Small intestine (tissue), 7 donors: ENCODE measurements around the gene JARID2. TPM values are rescaled to one million over a fixed set of nuclear protein-coding genes. Genes with fewer than 3 reads are reported as not detected.
"Not testable (repeated sequence)": the region's sequence is repeated elsewhere in the genome, so short reads cannot be mapped to it uniquely, and the experiment has no call there.

Experiments used
- DNase-seq, 2 donors: peaks; one replicate each; pipeline versions ENCODE4 v3.0.0 to v3.0.0-alpha.2; 2013
- FAIRE-seq: peaks from 2 replicates; lab custom pipeline; 2012; peaks lifted over from hg19 to GRCh38; lab: Jason Lieb, UNC
- H3K27ac ChIP-seq, 3 donors: one replicate each; pipeline ENCODE4 v1.5.1; 2013; ENCODE audit warnings: low read length in 2 of 3, mild to moderate bottlenecking in 2 of 3, control low read depth in 1 of 3, inconsistent platforms in 1 of 3, low read depth in 1 of 3, moderate library complexity in 1 of 3
- H3K27me3 ChIP-seq, 3 donors: one replicate each; pipeline ENCODE4 v1.6.1; 2013; ENCODE audit warnings: low read length in 3 of 3, inconsistent platforms in 1 of 3; ENCODE audit not compliant: control insufficient read depth in 3 of 3, insufficient read depth in 3 of 3
- H3K36me3 ChIP-seq, 3 donors: one replicate each; pipeline ENCODE4 v1.6.1; 2013; ENCODE audit warnings: low read length in 3 of 3, inconsistent platforms in 1 of 3, low read depth in 1 of 3, mild to moderate bottlenecking in 1 of 3, moderate library complexity in 1 of 3; ENCODE audit not compliant: control insufficient read depth in 3 of 3, insufficient read depth in 2 of 3
- H3K4me1 ChIP-seq, 3 donors: one replicate each; pipeline ENCODE4 v1.6.1; 2013; ENCODE audit warnings: low read length in 2 of 3, inconsistent platforms in 1 of 3, low read depth in 1 of 3, mild to moderate bottlenecking in 1 of 3, moderate library complexity in 1 of 3; ENCODE audit not compliant: control insufficient read depth in 3 of 3, insufficient read depth in 2 of 3
- H3K4me3 ChIP-seq, 3 donors: one replicate each; pipeline ENCODE4 v1.5.1; 2013; ENCODE audit warnings: low read length in 3 of 3, control low read depth in 1 of 3, inconsistent platforms in 1 of 3, low read depth in 1 of 3, mild to moderate bottlenecking in 1 of 3, moderate library complexity in 1 of 3
- H3K9me3 ChIP-seq, 2 donors: one replicate each; pipeline ENCODE4 v1.6.1; 2013; ENCODE audit warnings: low read depth in 1 of 2, low read length in 1 of 2; ENCODE audit not compliant: control insufficient read depth in 2 of 2, insufficient read depth in 1 of 2
- WGBS, 3 donors: extraction: QIAGEN DNeasy Blood & Tissue Kit; methylation state at CpG; one replicate each; pipeline ENCODE4 v1.1.7; 2013; 5-methylcytosine and 5-hydroxymethylcytosine counted together
- polyA plus RNA-seq, 4 donors: library from polyadenylated mRNA; stranded (reverse) in 3 of 4; unstranded in 1 of 4; fragments of 200-250 nt in 3 of 4; fragments of 120-200 nt in 1 of 4; gene quantifications; one replicate each; pipeline versions ENCODE4 v1.2.1 to v1.2.3, GENCODE V29; 2013
- donor health status: healthy with polysubstance abuse.
- donor health status: control.
- donor health status: control.
- donor health status: Bipolar disorder and iron deficiency.
- donor health status: healthy.

The JARID2 gene
- polyA plus RNA-seq, 4 donors, result 4.9 to 10.5 (median 6.7) TPM

DNA sequence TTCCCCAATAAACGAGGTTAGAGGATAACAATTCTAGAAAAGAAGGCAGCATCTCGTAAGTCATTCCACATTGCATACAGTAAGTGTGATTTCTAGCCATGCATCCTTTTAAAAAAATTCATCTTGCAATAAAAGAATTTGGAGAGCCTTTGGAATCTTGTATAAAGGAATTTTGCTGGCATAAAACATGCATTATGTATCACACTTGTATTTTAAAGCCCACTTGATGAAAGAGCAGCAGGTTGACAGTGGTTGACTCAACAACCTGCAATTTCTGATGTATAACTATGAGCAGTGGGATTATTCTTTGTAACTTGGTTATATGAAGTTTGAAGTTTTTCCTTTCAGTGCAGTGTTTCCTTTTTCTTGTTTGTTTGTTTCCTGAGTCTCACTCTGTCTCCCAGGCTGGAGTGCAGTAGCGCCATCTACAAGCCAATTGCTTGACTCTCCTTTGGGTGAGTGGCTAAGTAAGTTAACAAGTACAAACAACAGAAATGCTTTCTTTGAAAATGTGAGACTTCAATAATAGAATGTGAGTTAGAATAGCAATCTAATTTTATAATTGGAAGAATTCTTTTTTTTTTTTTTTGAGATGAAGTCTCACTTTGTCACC is 39.9 kb downstream of the JARID2 start:
- no peak for FAIRE-seq
- no peak for DNase-seq
- WGBS, 3 donors, result 87 to 91% (median 88%) methylated on average over 3 of the region's 3 CpGs
- H3K27ac ChIP-seq, result no peak overlapping the region
- no peak overlapping the region for H3K4me3 ChIP-seq
- peaks cover 0 to 10% (median 3%) of the 10 kb centered on the region in 3 donors for H3K4me1 ChIP-seq
- H3K9me3 ChIP-seq, result no peaks in the 10 kb centered on the region
- no peaks in the 10 kb centered on the region for H3K27me3 ChIP-seq
- H3K36me3 ChIP-seq, result no peaks in the 10 kb centered on the region

DNA sequence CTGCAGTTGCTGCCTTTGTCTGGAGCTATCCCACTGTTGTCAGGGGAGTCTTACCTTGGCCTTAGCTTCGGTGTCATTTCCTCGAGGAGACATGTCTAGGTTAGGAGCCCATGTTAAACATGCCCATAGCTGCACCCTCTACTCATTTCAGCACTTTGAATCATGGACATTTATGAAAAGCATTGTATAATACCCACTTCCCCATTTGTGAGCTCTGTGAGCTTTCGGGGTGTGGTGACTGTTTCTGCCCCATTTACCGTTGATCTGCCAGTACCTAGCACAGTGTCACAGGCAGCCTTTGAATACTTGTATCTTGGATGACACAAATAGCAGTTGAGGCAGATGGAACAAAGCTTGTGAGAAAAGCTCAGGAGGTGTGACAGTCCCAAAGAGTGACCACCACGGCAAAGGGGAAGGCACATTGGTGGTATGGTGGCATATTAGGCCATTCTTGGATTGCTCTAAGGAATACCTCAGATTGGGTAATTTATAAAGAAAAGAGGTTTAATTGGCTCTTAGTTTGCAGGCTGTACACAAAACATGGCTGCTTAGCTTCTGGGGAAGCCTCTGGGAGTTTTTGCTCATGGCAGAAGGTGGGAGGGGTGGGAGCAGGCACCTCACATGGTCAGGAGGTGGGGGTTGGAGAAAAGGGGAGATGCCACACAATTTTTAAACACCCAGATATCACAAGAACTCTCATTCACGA is 42.0 kb downstream of the JARID2 start:
- WGBS, 3 donors, result 84 to 91% (median 89%) methylated on average over 6 of the region's 6 CpGs
- Histone ChIP-seq H3K4me1 (peaks cover 0 to 3% (median 0%) of the 10 kb centered on the region in 3 donors), H3K27me3 (no peaks in the 10 kb centered on the region), H3K4me3 (no peak overlapping the region), H3K9me3 (no peaks in the 10 kb centered on the region), H3K27ac (no peak overlapping the region), H3K36me3 (peaks cover 0 to 3% (median 0%) of the 10 kb centered on the region in 3 donors)
- DNase-seq, result no peak
- FAIRE-seq, result no peak

DNA sequence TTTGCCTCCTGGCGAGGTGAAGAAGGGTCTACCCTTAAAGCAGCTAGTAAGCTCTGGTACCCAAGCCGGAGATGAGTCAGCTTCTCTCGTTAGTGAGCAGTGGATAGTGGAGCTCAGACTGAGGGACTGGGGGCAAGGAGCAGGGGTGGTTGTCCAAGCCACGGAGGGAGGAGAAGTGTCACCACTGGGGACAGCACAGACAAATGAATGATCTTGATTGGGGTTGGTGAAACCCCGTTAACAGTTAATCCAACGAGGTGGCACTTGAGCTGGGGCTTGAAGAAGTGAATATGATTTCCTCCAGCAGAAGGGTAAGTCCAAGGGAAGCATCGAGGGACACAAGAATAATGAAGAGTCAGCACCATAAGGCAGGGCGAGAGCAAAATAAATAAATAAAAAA is 43.0 kb downstream of the JARID2 start:
- H3K36me3 ChIP-seq, result peaks cover 0 to 3% (median 0%) of the 10 kb centered on the region in 3 donors
- FAIRE-seq, result no peak
- H3K9me3 ChIP-seq, result no peaks in the 10 kb centered on the region
- 88 to 96% (median 88%) methylated on average over 8 of the region's 8 CpGs for WGBS, 3 donors
- peaks cover 0 to 3% (median 0%) of the 10 kb centered on the region in 3 donors for H3K4me1 ChIP-seq
- H3K4me3 ChIP-seq, result no peak overlapping the region
- DNase-seq, result no peak
- H3K27ac ChIP-seq, result no peak overlapping the region
- no peaks in the 10 kb centered on the region for H3K27me3 ChIP-seq

DNA sequence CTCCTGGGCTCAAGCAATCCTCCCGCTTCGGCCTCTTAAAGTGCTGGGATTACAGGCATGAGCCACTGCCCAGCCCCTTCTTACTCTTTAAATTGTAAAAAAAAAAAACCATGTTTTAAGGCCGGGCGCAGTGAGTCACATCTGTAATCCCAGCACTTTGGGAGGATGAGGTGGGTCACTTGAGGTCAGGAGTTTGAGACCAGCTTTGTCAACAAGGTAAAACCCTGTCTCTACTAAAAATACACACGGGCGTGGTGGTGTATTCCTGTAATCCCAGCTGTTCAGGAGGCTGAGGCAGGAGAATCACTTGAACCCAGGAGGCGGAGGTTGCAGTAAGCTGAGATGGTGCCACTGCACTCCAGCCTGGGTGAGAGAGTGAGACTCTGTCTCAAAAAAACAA is 43.6 kb downstream of the JARID2 start:
- not testable (repeated sequence) for H3K27me3 ChIP-seq, DNase-seq, FAIRE-seq, H3K36me3 ChIP-seq, H3K9me3 ChIP-seq, H3K4me3 ChIP-seq, H3K4me1 ChIP-seq, H3K27ac ChIP-seq
- 80 to 97% (median 89%) methylated on average over 7 of the region's 7 CpGs for WGBS, 3 donors

DNA sequence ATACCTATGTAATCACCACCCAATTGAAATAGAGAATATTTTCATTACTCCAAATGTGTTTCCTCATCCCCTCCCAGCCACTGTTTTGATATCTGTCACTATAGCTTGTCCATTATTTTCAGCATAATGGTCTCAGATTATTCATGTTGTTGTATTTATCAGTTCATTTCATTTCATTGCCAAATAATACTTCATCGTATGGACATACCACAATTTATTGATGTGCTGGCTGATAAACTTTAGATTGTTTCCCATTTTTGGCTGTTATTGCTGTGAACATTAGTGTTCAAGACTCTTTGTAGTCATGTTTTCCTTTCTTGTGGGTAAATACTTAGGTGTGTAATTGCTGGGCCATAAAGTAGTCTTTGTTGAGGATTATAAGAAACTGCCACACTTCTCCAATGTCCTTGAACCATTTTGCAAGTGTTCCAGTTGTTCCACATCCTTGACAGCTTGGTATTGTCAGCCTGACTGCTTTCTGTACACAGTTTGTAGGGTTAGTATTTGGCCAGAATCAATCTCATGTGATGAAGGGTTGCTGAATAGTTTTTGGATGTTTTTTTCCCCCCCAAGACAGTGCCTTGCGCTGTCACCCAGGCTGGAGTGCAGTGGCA is 44.3 kb downstream of the JARID2 start:
- 70 to 73% (median 72%) methylated on average over 2 of the region's 2 CpGs for WGBS, 3 donors
- no peaks in the 10 kb centered on the region for H3K9me3 ChIP-seq

DNA sequence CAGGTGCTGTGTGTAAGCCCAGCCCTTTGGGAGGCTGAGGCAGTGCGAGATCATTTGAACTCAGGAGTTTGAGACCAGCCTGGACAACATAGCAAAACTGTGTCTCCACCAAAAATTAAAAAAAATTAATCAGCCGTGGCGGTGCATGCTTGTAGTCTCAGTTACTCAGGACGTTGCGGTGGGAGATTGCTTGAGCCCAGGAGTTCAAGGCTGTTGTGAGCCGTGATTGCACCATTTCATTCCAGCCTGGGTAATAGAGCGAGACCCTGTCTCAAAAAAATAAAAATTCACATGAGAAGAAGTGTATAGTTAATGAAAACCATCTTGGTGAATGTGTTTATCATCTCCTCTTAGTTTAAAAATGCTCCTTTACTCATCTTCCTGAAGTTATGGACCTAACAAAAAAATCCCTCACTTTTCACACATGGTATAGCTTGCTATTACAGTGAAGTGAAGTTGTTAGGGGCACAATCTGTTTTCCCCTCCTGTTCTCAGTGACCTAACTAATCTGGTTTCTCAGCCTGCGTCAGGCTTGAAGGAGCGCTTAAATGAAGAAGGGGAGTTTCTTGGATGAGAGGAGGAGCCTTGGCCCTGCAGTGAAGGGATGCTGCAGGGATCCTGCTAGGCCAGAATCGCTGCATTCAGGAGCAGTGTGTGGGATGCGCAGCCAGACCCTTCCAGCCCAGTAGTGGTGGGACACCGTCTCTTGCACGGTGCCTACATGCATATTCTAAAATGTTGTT is 45.3 kb downstream of the JARID2 start:
- 87 to 93% (median 91%) methylated on average over 13 of the region's 13 CpGs for WGBS, 3 donors
- no peak for FAIRE-seq
- Histone ChIP-seq H3K9me3 (no peaks in the 10 kb centered on the region), H3K4me1 (peaks cover 0 to 7% (median 2%) of the 10 kb centered on the region in 3 donors), H3K4me3 (no peak overlapping the region), H3K27ac (no peak overlapping the region), H3K36me3 (peaks cover 0 to 3% (median 0%) of the 10 kb centered on the region in 3 donors), H3K27me3 (no peaks in the 10 kb centered on the region)
- no peak for DNase-seq

More for the DNA sequence above, 44.3 kb downstream of the JARID2 start:
- Histone ChIP-seq H3K27me3 (no peaks in the 10 kb centered on the region), H3K36me3 (peaks cover 0 to 3% (median 0%) of the 10 kb centered on the region in 3 donors), H3K4me3 (no peak overlapping the region), H3K27ac (no peak overlapping the region), H3K4me1 (peaks cover 0 to 3% (median 2%) of the 10 kb centered on the region in 3 donors)
- no peak for DNase-seq
- no peak for FAIRE-seq

DNA sequence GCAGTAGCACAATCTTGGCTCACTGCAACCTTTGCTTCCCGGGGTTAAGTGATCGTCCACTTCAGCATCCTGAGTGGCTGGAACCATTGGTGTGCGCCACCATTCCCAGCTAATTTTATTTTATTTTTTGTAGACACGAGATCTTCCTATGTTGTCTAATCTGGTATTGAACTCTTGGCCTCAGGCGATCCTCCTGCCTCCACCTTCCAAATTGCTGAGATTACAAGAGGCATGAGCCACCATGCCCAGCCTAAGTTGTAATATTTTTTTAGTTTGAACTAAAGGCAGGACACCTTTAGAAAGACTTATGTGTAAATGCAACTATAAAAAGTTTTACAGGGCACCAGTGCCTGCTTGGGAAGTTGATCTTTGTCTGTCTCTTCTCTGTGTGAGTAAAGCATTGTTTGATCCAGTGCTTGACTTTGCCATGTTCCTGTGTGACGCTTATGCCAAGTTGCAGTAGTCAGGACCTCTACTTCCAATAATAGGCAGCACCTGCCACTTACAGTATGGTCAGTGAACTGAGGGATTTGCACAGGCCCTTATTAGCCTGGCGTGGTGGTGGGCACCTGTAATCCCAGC is 46.9 kb downstream of the JARID2 start:
- no peaks in the 10 kb centered on the region for H3K9me3 ChIP-seq
- WGBS, 3 donors, result 87 to 97% (median 92%) methylated on average over 7 of the region's 7 CpGs
- FAIRE-seq, result no peak
- H3K4me3 ChIP-seq, result no peak overlapping the region
- H3K27ac ChIP-seq, result no peak overlapping the region
- no peaks in the 10 kb centered on the region for H3K27me3 ChIP-seq
- H3K4me1 ChIP-seq, result peaks cover 0 to 15% (median 2%) of the 10 kb centered on the region in 3 donors
- DNase-seq, result no peak
- H3K36me3 ChIP-seq, result peaks cover 0 to 3% (median 0%) of the 10 kb centered on the region in 3 donors

DNA sequence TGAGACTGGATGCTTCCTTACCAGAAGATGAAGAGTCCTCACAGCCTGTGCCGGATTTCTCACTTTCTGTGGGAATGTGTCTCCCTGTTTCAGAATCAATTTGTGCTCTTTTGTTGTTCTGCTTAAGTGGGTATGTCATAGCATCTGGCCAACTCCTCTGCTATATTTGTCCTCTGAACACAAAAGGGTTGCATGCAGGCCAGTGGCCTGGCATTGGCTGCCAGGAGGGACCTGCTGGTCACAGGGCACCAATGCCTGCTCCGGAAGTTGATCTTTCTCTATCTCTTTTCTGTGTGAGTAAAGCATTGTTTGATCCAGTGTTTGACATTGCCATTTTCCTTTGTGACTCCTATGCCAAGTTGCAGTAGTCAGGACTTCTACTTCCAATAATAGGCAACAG is 47.8 kb downstream of the JARID2 start:
- 81 to 90% (median 87%) methylated on average over 2 of the region's 2 CpGs for WGBS, 3 donors
- no peak overlapping the region for H3K27ac ChIP-seq
- no peak for DNase-seq
- no peak for FAIRE-seq
- H3K4me1 ChIP-seq, result peaks cover 0 to 15% (median 2%) of the 10 kb centered on the region in 3 donors
- H3K36me3 ChIP-seq, result peaks cover 0 to 3% (median 0%) of the 10 kb centered on the region in 3 donors
- H3K27me3 ChIP-seq, result no peaks in the 10 kb centered on the region
- H3K4me3 ChIP-seq, result no peak overlapping the region
- no peaks in the 10 kb centered on the region for H3K9me3 ChIP-seq
